ENCODE measurements around the gene PNMA5. TPM values are rescaled to one million over a fixed set of nuclear protein-coding genes. Genes with fewer than 3 reads are reported as not detected.
"Not testable (repeated sequence)": the region's sequence is repeated elsewhere in the genome, so short reads cannot be mapped to it uniquely, and the experiment has no call there.

PNMA5 gene
- total RNA-seq, 1 donor from 2014 or later = not detected

- DNase-seq = no peak
- H3K9me3 Mint-ChIP-seq (ENCODE audit: unreplicated experiment) = no peaks in the 10 kb centered on the region
- no peaks in the 10 kb centered on the region for H3K4me1 Mint-ChIP-seq (ENCODE audit: low read depth, unreplicated experiment)
- H3K27ac Mint-ChIP-seq (ENCODE audit: unreplicated experiment) = no peak overlapping the region
- no peaks in the 10 kb centered on the region for H3K36me3 Mint-ChIP-seq (ENCODE audit: unreplicated experiment)
- H3K27me3 Mint-ChIP-seq (ENCODE audit: unreplicated experiment) = no peaks in the 10 kb centered on the region
- H3K4me3 Mint-ChIP-seq (ENCODE audit: unreplicated experiment) = no peak overlapping the region
- TF ChIP-seq CTCF (IDR thresholded peaks at IDR 0.05; ENCODE audit: partially characterized antibody, unreplicated experiment) = no peak
Measured at GRCh38 chrX:153019166-153019565, 25.2 kb upstream of the PNMA5 start.

DNA sequence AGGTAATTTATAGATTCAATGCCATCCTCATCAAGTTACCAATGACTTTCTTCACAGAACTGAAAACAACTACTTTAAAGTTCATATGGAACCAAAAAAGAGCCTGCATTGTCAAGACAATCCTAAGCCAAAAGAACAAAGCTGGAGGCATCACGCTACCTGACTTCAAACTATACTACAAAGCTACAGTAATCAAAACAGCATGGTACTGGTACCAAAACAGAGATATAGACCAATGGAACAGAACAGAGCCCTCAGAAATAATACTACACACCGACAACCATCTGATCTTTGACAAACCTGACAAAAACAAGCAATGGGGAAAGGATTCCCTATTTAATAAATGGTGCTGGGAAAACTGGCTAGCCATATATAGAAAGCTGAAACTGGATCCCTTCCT is 23.3 kb upstream of the PNMA5 start:
- not testable (repeated sequence) for H3K4me1 Mint-ChIP-seq (ENCODE audit: low read depth, unreplicated experiment); DNase-seq; H3K4me3 Mint-ChIP-seq (ENCODE audit: unreplicated experiment); H3K27ac Mint-ChIP-seq (ENCODE audit: unreplicated experiment); H3K27me3 Mint-ChIP-seq (ENCODE audit: unreplicated experiment); H3K36me3 Mint-ChIP-seq (ENCODE audit: unreplicated experiment); H3K9me3 Mint-ChIP-seq (ENCODE audit: unreplicated experiment)

DNA sequence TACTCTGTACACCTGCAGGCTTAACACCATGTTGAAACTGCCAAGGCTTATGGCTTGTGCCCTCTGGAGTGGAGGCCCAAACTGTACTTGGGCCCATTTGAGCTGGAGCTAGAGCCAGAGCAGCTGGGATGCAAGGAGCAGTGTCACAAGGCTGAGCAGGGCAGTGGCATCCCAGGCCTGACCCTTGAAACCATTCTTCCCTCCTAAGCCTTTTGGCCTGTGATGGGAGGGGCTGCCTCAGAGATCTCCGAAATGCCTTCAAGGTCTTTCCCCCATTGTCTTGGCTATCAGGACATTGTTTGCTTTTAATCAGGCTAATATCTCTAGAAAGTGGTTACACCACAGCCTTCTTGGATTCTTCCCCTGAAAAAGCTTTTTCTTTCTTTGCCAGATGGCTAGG is 10.9 kb upstream of the PNMA5 start:
- Mint-ChIP-seq H3K27me3 (ENCODE audit: unreplicated experiment) (peaks cover 1% of the 10 kb centered on the region), H3K4me1 (ENCODE audit: low read depth, unreplicated experiment) (no peaks in the 10 kb centered on the region), H3K9me3 (ENCODE audit: unreplicated experiment) (peaks cover 4% of the 10 kb centered on the region), H3K27ac (ENCODE audit: unreplicated experiment) (no peak overlapping the region), H3K36me3 (ENCODE audit: unreplicated experiment) (no peaks in the 10 kb centered on the region), H3K4me3 (ENCODE audit: unreplicated experiment) (no peak overlapping the region)
- DNase-seq = no peak
- no peak for TF ChIP-seq CTCF (IDR thresholded peaks at IDR 0.05; ENCODE audit: partially characterized antibody, unreplicated experiment)

DNA sequence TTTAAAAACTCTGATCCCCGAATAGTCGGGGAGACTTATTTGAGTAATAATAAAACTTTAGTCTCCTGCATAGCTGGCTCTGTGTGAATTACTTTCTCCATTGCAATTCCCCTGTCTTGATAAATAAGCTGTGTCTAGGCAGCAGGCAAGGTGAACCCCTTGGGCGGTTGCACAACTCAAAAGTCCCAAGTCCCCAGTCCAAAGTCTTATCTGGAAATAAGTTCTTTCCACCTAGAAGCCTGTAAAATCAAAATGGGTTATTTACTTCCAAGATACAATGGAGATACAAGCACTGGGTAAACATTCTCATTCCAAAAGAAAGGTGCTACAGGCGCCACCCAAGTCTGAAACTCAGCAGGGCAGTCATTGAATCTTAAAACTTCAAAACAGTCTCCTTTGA is 10.1 kb upstream of the PNMA5 start:
- TF ChIP-seq CTCF (IDR thresholded peaks at IDR 0.05; ENCODE audit: partially characterized antibody, unreplicated experiment) = no peak
- Mint-ChIP-seq H3K36me3 (ENCODE audit: unreplicated experiment) (no peaks in the 10 kb centered on the region), H3K4me1 (ENCODE audit: low read depth, unreplicated experiment) (no peaks in the 10 kb centered on the region), H3K27me3 (ENCODE audit: unreplicated experiment) (peaks cover 1% of the 10 kb centered on the region), H3K27ac (ENCODE audit: unreplicated experiment) (no peak overlapping the region), H3K9me3 (ENCODE audit: unreplicated experiment) (peaks cover 4% of the 10 kb centered on the region), H3K4me3 (ENCODE audit: unreplicated experiment) (no peak overlapping the region)
- DNase-seq = no peak

DNA sequence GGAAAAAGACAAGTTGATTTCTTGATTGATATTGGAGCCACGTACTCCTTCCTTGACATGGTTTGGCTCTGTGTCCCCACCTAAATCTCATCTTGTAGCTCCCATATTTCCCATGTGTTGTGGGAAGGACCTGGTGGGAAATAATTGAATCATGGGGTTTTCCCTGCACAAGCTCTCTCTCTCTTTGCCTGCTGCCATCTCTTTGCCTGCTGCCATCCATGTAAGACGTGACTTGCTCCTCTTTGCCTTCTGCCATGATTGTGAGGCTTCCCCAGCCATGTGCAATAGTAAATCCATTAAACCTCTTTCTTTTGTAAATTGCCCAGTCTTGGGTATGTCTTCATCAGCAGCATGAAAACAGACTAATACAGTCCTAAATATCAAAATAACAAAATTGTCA is 8.3 kb upstream of the PNMA5 start:
- H3K4me1 Mint-ChIP-seq (ENCODE audit: low read depth, unreplicated experiment); H3K9me3 Mint-ChIP-seq (ENCODE audit: unreplicated experiment); H3K4me3 Mint-ChIP-seq (ENCODE audit: unreplicated experiment); H3K36me3 Mint-ChIP-seq (ENCODE audit: unreplicated experiment); DNase-seq; H3K27ac Mint-ChIP-seq (ENCODE audit: unreplicated experiment); H3K27me3 Mint-ChIP-seq (ENCODE audit: unreplicated experiment): not testable (repeated sequence)

GRCh38 chrX:152997337-152997736 is 3.4 kb upstream of the PNMA5 start:
- Mint-ChIP-seq H3K9me3 (ENCODE audit: unreplicated experiment) (no peaks in the 10 kb centered on the region), H3K27ac (ENCODE audit: unreplicated experiment) (no peak overlapping the region)

More at GRCh38 chrX:152997337-152997736, 3.4 kb upstream of the PNMA5 start:
- no peak for TF ChIP-seq CTCF (IDR thresholded peaks at IDR 0.05; ENCODE audit: partially characterized antibody, unreplicated experiment)
- H3K4me1 Mint-ChIP-seq (ENCODE audit: low read depth, unreplicated experiment) = no peaks in the 10 kb centered on the region
- no peak overlapping the region for H3K4me3 Mint-ChIP-seq (ENCODE audit: unreplicated experiment)
- no peaks in the 10 kb centered on the region for H3K27me3 Mint-ChIP-seq (ENCODE audit: unreplicated experiment)
- DNase-seq = no peak
- no peaks in the 10 kb centered on the region for H3K36me3 Mint-ChIP-seq (ENCODE audit: unreplicated experiment)
